NCI-H510A (cell line): ENCODE results near the gene HHIP.

Experiments
- DNase-seq: peaks from one replicate; lab custom pipeline; 2025; lab: John Stamatoyannopoulos, UW

HHIP gene

GRCh38 chr4:144645631-144646522 is at the start of gene HHIP:
HHIP (plus strand) TSS chr4:144646156; CDS start chr4:144646676, 520 bp downstream.
- no peak for DNase-seq

- DNase-seq = no peak
Observed at GRCh38 chr4:144597171-144597570, 48.8 kb upstream of the HHIP start.

- DNase-seq = no peak
Observed at GRCh38 chr4:144599621-144600020, 46.3 kb upstream of the HHIP start.

DNA sequence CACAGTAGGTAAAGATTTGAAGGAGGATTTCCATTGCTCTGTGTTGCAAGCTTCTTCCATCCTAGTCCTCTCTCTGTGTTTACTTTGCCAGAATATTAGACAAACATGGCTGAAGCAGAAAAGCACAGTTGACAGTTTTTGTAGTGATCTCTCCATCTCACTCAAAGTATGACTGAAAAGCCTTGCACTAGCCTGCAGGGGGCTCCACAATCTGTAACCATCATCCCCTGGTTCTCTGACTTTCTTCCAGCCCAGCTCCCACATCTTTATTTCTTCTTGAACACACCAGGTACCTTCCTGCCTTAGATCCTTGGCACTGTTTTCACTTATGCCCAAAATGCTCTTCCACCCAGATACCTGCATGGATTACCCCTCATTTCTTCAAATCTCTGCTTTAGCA is 34.1 kb upstream of the HHIP start:
- no peak for DNase-seq

DNA sequence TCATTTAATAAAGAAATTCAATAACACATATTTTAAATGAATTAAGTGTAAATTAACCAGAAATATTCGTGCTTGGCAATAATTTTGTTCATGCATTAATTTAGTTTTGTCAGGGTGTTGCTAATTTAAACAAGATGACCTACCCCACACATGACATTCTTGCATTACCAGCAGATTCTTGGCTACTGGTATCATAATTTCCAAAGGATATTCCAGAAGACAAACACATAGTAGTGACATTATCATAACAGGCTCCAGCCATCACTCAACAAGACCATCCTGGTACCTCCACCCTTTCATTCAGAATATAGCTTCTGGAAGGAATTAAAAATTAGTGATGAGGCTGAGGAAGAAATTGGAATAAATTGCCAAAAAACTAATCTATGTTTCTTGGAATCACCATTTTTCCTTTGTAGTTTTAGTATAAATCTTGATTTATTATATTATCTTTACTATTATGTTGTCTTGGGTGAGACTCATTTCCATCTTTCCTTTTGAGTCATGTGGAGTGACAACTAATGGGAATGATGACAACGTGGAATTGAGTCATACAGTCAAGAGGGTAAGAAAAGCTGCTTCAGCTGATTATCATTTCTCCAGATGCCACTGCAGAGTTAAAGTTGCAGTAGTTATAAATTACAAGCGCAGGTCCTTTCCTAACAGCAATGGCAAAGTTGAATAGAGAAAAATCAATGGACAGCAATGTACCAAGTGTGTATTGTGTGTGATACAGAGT is 30.9 kb upstream of the HHIP start:
- DNase-seq = no peak

DNA sequence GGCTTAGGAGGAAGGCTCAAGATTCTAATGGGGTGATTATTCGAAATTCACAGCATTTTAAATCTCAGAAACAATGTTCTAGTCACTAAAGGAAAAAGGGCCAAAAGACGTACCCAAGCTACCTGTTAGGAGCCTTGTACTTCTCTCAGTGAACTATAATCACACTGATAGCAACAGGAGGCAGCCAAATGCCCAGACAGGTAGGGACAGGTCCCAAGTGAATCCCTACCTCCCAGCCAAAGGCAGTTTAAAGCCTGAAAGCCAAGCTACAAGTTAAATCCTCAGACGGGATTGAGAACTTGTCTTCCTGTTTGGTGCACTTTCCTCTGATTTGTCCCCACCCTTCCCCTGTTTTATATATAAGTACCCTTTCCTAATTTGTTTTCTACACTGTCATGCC is 24.3 kb upstream of the HHIP start:
- DNase-seq = no peak

- DNase-seq = no peak
Observed at GRCh38 chr4:144627663-144628076, 18.3 kb upstream of the HHIP start.

GRCh38 chr4:144633215-144633614 is 12.7 kb upstream of the HHIP start:
- no peak for DNase-seq

- DNase-seq = no peak
Observed at GRCh38 chr4:144634978-144635747, 10.8 kb upstream of the HHIP start.

DNA sequence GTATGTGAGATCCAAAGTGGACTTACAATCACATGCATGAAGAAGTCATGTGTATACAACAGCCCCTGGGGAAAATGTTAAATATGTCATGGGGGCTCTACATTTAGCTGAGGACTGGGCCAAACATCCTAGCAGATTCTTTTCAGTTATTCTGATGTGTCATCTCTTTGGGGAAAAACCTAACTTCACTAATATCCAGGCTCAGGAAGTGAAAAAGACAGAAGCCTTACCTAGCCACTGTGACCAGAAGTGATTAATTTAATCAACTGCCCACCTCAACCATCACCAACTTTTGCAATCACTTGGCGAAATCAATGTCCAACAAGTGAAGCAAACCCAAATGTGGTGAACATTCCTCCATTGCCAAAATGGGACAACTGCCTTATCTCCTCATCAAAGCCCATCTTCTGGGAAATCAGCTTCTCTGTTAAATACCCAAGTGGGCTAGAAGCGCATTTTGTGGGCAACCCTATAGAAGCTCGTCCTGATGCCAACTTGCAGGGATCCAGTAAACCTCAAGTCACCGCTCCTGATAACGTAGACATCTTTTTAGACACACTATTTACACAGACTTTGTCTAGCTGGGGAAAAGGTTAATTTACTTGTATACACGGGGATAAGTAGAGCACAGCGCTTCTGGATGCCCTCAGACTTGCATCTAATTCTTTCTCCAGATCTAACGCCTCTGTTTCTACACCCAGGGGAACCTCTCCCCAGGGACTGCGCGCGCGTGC is 1.4 kb upstream of the HHIP start:
- DNase-seq = no peak

- no peak for DNase-seq
Observed at GRCh38 chr4:144645102-144645630, 790 bp upstream of the HHIP start.

- DNase-seq = no peak
Observed at GRCh38 chr4:144646523-144647094, 653 bp downstream of the HHIP start.

- DNase-seq = no peak
Observed at GRCh38 chr4:144647095-144647561, 1.2 kb downstream of the HHIP start.

GRCh38 chr4:144647590-144647989 is 1.6 kb downstream of the HHIP start:
- DNase-seq = no peak

DNA sequence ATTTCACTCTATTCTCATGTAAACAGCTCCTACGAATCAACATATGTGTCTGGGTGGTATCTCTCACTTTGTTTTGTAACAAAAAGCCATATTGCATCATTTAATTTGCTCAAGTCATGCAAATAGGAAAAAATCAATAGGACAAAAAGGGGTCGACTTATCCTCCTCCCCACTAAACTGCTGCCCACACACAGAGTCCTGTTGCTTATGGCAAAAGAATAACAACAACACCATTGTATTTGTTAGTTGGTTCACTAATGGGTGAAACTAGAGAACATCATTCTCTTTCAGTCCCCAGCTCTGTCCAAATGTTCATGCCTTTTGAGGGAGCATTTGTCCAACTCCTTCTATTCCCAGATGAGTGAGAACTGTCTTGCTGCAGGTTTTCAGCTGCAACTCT is 2.1 kb downstream of the HHIP start:
- DNase-seq = no peak

DNA sequence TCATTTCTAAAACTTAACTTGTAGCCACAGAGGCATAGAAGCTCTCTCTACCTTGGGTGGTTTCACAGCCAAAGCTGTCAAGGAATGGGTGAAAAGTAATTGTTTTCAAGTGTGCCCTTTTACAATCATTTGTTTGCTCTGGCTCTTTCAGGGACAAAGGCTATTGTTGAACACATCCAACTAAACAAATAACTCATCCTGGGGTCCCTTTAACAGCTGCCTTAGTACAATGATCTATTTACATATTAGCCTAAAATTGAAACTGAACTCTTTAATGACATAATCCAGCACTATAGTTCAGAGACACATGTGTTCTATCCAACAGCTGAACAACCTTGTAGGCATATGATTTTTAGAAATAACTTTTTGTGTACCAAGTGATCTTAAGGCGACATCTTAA is 3.7 kb downstream of the HHIP start:
- DNase-seq = peak; percentile 17

DNA sequence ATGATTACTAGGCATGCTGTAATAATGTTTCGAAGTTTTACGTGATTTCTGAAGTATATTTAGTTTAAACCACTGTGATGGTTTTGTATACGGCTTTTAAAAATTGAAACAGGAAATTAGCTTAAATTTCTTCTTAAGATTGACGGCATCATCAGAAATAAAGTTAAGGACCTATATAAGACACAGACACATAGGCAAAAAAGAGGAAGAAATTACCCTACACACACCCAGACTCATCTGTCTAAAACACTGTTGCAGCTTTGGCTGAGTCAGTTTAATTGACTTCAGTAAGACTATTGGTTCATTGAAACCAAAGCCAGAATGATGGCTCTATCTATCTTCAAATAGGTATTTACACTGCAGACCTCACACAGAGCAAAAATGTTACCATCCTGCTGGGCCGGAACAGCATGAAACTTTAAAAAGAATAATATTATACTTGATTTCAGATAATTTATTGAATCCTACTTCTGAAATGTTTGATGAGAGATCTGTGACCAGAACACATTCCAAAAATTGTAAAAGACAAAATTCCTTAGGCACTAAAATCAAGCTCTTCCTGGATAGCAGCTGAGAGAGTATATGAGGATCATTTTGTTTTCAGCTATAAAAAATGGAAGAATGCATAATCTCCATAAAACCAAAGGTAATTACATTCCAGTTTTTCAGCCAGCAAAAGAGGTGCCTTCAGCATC is 4.5 kb downstream of the HHIP start:
- DNase-seq = no peak

GRCh38 chr4:144653781-144654545 is 8.0 kb downstream of the HHIP start:
- DNase-seq = no peak

GRCh38 chr4:144655491-144655890 is 9.5 kb downstream of the HHIP start:
- no peak for DNase-seq

DNA sequence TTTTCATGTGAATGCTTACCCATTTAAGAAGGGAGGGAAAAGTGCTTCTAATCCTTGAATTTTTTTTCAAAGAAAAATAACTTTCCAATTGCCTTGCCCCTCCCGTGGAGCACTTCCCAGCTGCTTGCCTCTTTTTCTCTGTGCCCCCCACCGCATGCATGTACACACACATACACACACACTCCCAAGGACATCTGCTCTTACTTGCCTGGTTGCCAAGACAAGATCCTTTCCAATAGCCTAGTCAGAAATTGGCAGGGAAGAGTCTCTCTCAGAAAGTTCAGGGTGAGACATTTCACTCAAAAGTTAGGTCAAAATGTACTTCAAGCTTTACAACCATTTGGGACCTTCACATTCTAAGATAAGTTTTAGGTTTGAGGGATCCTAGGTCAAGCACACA is 10.9 kb downstream of the HHIP start:
- DNase-seq = no peak
